GM06990 (cell line): ENCODE measurements around the gene ALG13.
"Not testable (repeated sequence)": the region's sequence is repeated elsewhere in the genome, so short reads cannot be mapped to it uniquely, and the experiment has no call there.

Experiments used
- DNase-seq: peaks from one replicate; pipeline ENCODE4 v3.0.0-alpha.2; 2011; ENCODE audit not compliant: insufficient read length; ENCODE audit errors: extremely low read depth
- H3K27me3 ChIP-seq: replicated peaks from 2 replicates; pipeline ENCODE4 v1.6.0; 2011; ENCODE audit warnings: low read length; ENCODE audit not compliant: control insufficient read depth, insufficient read depth
- H3K36me3 ChIP-seq: 2 replicates; pipeline ENCODE4 v1.5.1; 2011; ENCODE audit warnings: low read length; ENCODE audit not compliant: control insufficient read depth, insufficient read depth
- H3K4me3 ChIP-seq: replicated peaks from 2 replicates; pipeline ENCODE4 v1.5.1; 2011; ENCODE audit warnings: low read depth, mild to moderate bottlenecking, control low read depth, low read length
- TF ChIP-seq, protein P1 (sequence below): IDR thresholded peaks from 2 replicates; pipeline ENCODE4 v1.5.1; 2011; ENCODE audit warnings: low read length, control low read depth, mild to moderate bottlenecking, inconsistent platforms; ENCODE audit not compliant: insufficient read depth, poor library complexity, severe bottlenecking

ALG13 gene

DNA sequence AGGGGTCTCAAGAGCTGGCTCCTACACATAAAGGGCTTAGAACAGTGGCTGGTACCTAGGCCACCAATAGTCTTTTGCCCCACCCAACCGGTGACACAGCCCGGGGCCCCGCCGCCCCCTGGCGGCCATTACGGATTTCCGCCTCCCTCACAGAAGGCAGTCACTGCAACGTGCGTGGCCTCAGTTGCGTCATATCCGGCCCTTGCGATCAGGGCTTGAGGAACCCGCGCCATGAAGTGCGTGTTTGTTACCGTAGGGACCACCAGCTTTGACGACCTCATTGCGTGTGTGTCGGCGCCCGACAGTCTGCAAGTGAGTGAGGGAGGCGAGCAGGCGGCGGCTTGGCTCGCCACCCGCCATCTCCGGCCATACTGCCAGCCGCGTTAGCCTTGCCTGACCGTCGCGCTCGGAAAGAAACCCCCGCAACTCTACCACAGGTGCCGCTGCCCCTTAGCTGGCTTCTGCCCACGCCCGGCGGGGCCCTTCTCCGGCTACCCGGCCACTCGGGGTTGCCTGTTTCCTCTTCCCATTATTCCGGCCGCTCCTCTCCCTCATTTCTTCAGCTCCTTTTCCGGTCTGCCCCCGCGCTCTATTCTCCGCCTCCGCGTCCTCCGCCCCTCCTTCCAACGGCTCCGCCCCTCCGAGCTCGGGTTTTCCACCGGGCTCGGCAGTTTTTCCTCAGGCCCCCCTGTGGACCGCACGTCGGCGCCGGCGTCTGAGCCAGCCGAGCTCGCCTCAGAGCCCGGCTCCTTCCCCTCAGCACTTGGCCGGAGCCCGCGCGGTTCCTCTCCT lies at the start of gene ALG13:
Gene ALG13, plus strand, starts transcription at position 183 of the 792 bp plus-strand sequence. Its CDS starts 49 bp downstream, at position 232.
- TF ChIP-seq, protein P1, sequence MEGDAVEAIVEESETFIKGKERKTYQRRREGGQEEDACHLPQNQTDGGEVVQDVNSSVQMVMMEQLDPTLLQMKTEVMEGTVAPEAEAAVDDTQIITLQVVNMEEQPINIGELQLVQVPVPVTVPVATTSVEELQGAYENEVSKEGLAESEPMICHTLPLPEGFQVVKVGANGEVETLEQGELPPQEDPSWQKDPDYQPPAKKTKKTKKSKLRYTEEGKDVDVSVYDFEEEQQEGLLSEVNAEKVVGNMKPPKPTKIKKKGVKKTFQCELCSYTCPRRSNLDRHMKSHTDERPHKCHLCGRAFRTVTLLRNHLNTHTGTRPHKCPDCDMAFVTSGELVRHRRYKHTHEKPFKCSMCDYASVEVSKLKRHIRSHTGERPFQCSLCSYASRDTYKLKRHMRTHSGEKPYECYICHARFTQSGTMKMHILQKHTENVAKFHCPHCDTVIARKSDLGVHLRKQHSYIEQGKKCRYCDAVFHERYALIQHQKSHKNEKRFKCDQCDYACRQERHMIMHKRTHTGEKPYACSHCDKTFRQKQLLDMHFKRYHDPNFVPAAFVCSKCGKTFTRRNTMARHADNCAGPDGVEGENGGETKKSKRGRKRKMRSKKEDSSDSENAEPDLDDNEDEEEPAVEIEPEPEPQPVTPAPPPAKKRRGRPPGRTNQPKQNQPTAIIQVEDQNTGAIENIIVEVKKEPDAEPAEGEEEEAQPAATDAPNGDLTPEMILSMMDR, result peak; percentile 79
- peak; percentile 90 for DNase-seq
- Histone ChIP-seq H3K4me3 (peak within 1 kb of the TSS; percentile 84), H3K27me3 (no peaks in the 10 kb centered on the region), H3K36me3 (no peaks in the 10 kb centered on the region; the same call in 1 of the 2 replicates)

DNA sequence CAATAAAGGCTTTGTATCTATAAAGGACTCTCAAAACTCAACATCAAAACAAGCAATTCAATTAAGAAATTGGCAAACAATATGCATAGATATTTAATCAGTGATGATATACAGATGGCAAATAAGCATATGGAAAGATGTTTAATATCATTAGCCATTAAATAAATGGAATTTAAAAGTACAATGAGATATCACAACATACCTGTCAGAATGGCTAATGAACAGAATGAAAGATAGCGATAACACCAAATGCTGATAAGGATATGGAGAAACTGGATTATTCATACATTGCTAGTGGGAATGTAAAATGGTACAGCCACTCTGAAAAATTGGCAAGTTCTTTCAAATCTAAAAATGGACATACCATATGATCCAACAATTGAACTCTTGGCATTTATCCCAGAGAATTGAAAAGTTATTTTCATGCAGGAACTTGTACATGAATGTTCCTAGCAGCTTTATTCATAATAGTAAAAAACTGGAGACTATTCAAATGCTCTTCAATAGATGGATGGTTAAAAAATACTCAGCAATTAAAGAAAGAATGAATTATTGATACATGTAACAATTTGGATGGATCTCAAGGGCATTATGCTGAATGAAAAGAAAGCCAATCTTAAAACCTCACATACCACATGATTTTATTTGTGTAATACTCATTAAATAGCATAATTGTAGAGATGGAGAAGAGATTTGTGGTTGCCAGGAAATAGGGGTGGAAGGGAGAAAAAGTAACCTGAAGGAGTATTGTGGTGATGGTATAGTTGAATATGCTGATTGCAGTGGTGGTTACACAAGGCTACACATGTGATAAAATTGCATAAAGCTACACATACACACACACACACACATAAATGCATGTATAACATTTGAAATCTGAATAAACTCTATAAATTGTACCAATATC lies 45.9 kb upstream of the ALG13 start:
- H3K4me3 ChIP-seq, result no peak overlapping the region
- TF ChIP-seq, protein P1, result no peak
- no peaks in the 10 kb centered on the region for H3K36me3 ChIP-seq
- DNase-seq, result no peak
- no peaks in the 10 kb centered on the region for H3K27me3 ChIP-seq

DNA sequence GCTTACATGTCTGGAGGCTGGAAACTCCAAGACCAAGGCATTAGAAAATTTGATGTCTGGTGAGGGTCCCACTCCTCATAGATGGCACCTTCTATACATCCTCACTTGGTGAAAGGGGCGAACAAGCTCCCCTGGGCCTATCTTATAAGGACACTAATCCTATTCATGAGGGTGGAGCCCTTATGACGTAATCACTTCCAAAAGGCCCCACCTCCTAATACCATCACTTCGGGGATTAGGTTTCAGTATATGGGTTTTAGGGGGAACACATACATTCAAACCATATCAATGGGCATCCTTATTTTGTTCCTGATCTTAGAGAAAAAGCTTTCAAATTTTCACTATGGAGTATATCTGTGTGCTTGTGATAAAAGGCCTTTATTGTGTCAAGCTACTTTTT lies 39.0 kb upstream of the ALG13 start:
- DNase-seq, result no peak
- TF ChIP-seq, protein P1, result no peak
- Histone ChIP-seq H3K4me3 (no peak overlapping the region), H3K36me3 (no peaks in the 10 kb centered on the region), H3K27me3 (no peaks in the 10 kb centered on the region)

DNA sequence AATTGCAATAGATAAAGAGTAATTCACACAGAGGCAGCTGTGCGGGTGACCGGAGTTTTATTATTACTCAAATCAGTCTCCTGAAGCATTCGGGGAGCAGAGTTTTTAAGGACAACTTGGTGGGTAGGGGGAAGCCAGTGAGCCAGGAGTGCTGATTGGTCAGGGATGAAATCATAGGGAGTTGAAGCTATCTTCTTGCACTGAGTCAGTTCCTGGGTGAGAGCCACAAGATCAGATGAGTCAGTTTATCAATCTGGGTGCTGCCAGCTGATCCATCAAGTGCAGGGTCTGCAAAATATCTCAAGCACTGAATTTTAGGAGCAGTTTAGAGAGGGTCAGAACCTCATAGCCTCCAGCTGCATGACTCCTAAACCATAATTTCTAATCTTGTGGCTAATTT lies 35.8 kb upstream of the ALG13 start:
- DNase-seq, H3K4me3 ChIP-seq, H3K36me3 ChIP-seq, H3K27me3 ChIP-seq: not testable (repeated sequence)

DNA sequence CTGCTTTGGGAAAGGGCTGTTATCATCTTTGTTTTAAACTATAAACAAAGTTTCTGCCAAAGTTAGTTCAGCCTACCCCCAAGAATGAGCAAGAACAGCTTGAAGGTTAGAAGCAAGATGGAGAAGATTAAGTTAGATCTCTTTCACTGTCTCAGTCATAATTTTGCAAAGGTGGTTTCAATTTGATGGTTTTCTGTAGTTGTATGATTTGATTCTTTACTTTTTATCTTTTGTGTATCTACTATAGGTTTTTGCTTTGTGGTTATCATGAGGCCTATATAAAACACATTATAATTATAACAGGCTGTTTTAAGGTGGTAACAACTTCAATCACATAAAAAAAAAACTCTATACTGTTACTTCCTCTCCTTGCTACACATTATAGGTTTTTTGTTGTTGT lies 35.4 kb upstream of the ALG13 start:
- Histone ChIP-seq H3K4me3 (no peak overlapping the region), H3K36me3 (no peaks in the 10 kb centered on the region), H3K27me3 (no peaks in the 10 kb centered on the region)
- TF ChIP-seq, protein P1, result no peak
- DNase-seq, result no peak

DNA sequence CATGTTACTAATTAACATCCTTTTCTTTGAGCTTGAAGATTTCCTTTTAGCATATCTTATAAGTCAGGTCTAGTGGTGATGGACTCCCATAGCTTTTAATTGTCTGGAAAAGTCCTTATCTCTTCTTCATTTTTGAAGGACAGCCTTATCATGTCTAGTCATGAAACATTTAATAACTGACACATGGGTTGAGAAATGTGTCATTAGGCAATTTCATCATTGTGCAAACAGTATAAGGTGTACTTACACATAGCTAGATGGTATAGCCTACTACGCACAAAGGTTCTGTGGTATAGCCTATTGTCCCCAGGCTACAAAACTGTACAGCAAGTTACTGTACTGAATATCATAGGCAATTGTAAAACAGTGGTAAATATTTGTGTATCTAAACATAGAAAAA lies 34.5 kb upstream of the ALG13 start:
- no peak overlapping the region for H3K4me3 ChIP-seq

More for the DNA sequence above, 34.5 kb upstream of the ALG13 start:
- DNase-seq, result no peak
- no peaks in the 10 kb centered on the region for H3K36me3 ChIP-seq
- H3K27me3 ChIP-seq, result no peaks in the 10 kb centered on the region
- TF ChIP-seq, protein P1, result no peak
